Pancreas (tissue), 10 donors: ENCODE data around the gene IPO13. TPM values are rescaled to one million over a fixed set of nuclear protein-coding genes. Genes with fewer than 3 reads are reported as not detected.
A peak's percentile ranks its signal among the peaks of the same experiment; 100 is the strongest.

Experiments used
- ATAC-seq, 4 donors: fragments of 200-7000 bp; cut with Tn5 transposase; one replicate each; pipeline versions ENCODE4 v1.8.0 to v1.9.1; 2020; ENCODE audit warnings: mild to moderate bottlenecking in 4 of 4, moderate library complexity in 4 of 4
- DNase-seq, 6 donors: peaks; one replicate each; pipeline ENCODE4 v3.0.0-alpha.2; 2020
- FAIRE-seq: peaks from 2 replicates; lab custom pipeline; 2012; peaks lifted over from hg19 to GRCh38; lab: Jason Lieb, UNC
- H3K27ac ChIP-seq, 4 donors: fragments of 200-600 bp; sonication (generic); 1 replicate in 3 of 4; 2 replicates in 1 of 4; pipeline versions ENCODE4 v1.5.0 to v1.8.0; 2020
- H3K27me3 ChIP-seq, 4 donors: fragments of 200-600 bp; one replicate each; pipeline ENCODE4 v1.8.0; 2021
- H3K36me3 ChIP-seq, 3 donors: fragments of 200-600 bp; sonication (generic) in 1 of 3; one replicate each; pipeline versions ENCODE4 v1.5.0 to v1.8.0; 2020 to 2021
- H3K4me1 ChIP-seq, 3 donors: fragments of 200-600 bp; one replicate each; pipeline ENCODE4 v1.8.0; 2021
- H3K4me3 ChIP-seq, 4 donors: fragments of 200-600 bp; sonication (generic) in 2 of 4; one replicate each; pipeline versions ENCODE4 v1.5.0 to v1.8.0; 2020 to 2021
- H3K9me3 ChIP-seq, 4 donors: fragments of 200-600 bp; one replicate each; pipeline ENCODE4 v1.8.0; 2021
- CTCF ChIP-seq, 4 donors: fragments of 200-600 bp; sonication (generic) in 3 of 4; IDR thresholded peaks; one replicate each; pipeline versions ENCODE4 v1.5.0 to v1.8.0; 2021; ENCODE audit warnings: antibody characterized with exemption in 4 of 4
- WGBS, 2 donors: extraction: QIAGEN DNeasy Blood & Tissue Kit; methylation state at CpG; one replicate each; pipeline ENCODE4 v1.1.7; 2013; 5-methylcytosine and 5-hydroxymethylcytosine counted together
- intact Hi-C, 3 donors: fragments of 100-400 bp; cut with DNase I; formaldehyde crosslinking; loops; one replicate each; pipeline versions ENCODE4 v1.11.1 to v1.14.2; 2022
- polyA plus RNA-seq, 2 donors: library from polyadenylated mRNA; stranded (reverse); fragments of 200-250 nt; gene quantifications; one replicate each; pipeline ENCODE4 v1.2.3, GENCODE V29; 2013
- total RNA-seq, 6 donors: library from RNA; stranded (reverse); fragmentation: NEBNext Ultra II Directional in 4 of 6; extraction: Animal tissue kit (Norgen Biotek cat#: 25700) in 4 of 6; gene quantifications; one replicate each; pipeline versions ENCODE4 v1.2.1 to v1.2.4, GENCODE V29; 2021 to 2023
- donor health status: healthy with polysubstance abuse.
- donor health status: DM: no; HTN: no; CAD: no; lungs with moderate emphysema.
- donor health status: DM: no; HTN: no; CAD: no.
- donor health status: control.
- donor health status: control.
- donor health status: Bipolar disorder and iron deficiency.
- donor health status: DM: yes; HTN: yes; CAD: no.
- donor health status: DM: no; HTN: no; CAD: no.
- donor health status: DM: no; HTN: no; CAD: no.
- donor health status: DM: yes; HTN: yes; CAD: no.

Gene IPO13
- total and polyA plus RNA-seq, 8 donors: 6.7 to 24.3 (median 10.6) TPM

GRCh38 chr1:43952731-43953346 is 6.1 kb downstream of the IPO13 start:
- Histone ChIP-seq H3K27me3 (no peaks in the 10 kb centered on the region), H3K4me3 (no peak overlapping the region), H3K4me1 (peaks cover 3 to 8% (median 4%) of the 10 kb centered on the region in 3 donors), H3K9me3 (no peaks in the 10 kb centered on the region), H3K27ac (no peak overlapping the region), H3K36me3 (peaks cover 0 to 6% (median 0%) of the 10 kb centered on the region in 3 donors)
- intact Hi-C loops: no loop called here
- WGBS, 2 donors: 75 to 79% methylated on average over 8 of the region's 8 CpGs
- DNase-seq (peak in 1 of 6 donors; percentile 32), FAIRE-seq (no peak), ATAC-seq (peak in 2 of 4 donors; percentile 55 to 62)
- no peak for TF ChIP-seq CTCF (IDR thresholded peaks at IDR 0.05)

GRCh38 chr1:43953361-43953760 is 6.6 kb downstream of the IPO13 start:
- TF ChIP-seq CTCF (IDR thresholded peaks at IDR 0.05): no peak
- H3K27me3 ChIP-seq: no peaks in the 10 kb centered on the region
- 71 to 78% methylated on average over 3 of the region's 3 CpGs for WGBS, 2 donors
- ATAC-seq: no peak
- H3K9me3 ChIP-seq: no peaks in the 10 kb centered on the region
- DNase-seq: no peak
- H3K4me3 ChIP-seq: no peak overlapping the region
- H3K27ac ChIP-seq: no peak overlapping the region
- peaks cover 0 to 11% (median 0%) of the 10 kb centered on the region in 3 donors for H3K36me3 ChIP-seq
- no peak for FAIRE-seq
- intact Hi-C loops: no loop called here
- H3K4me1 ChIP-seq: peaks cover 0 to 3% (median 1%) of the 10 kb centered on the region in 3 donors

- FAIRE-seq (no peak), DNase-seq (no peak), ATAC-seq (no peak)
- H3K36me3 ChIP-seq: peaks cover 0 to 17% (median 0%) of the 10 kb centered on the region in 3 donors
- no peak for TF ChIP-seq CTCF (IDR thresholded peaks at IDR 0.05)
- no peak overlapping the region for H3K4me3 ChIP-seq
- H3K27ac ChIP-seq: no peak overlapping the region
- intact Hi-C loops: no loop called here
- H3K4me1 ChIP-seq: no peaks in the 10 kb centered on the region
- 84 to 89% methylated on average over 5 of the region's 5 CpGs for WGBS, 2 donors
- no peaks in the 10 kb centered on the region for H3K27me3 ChIP-seq
- H3K9me3 ChIP-seq: no peaks in the 10 kb centered on the region
Observed at GRCh38 chr1:43954036-43954435, 7.3 kb downstream of the IPO13 start.

- no peak overlapping the region for H3K4me3 ChIP-seq
- peaks cover 0 to 17% (median 0%) of the 10 kb centered on the region in 3 donors for H3K36me3 ChIP-seq
- DNase-seq (no peak), FAIRE-seq (no peak), ATAC-seq (no peak)
- no peak overlapping the region for H3K27ac ChIP-seq
- 95 to 96% methylated on average over 8 of the region's 8 CpGs for WGBS, 2 donors
- no peaks in the 10 kb centered on the region for H3K4me1 ChIP-seq
- TF ChIP-seq CTCF (IDR thresholded peaks at IDR 0.05): no peak
- no peaks in the 10 kb centered on the region for H3K27me3 ChIP-seq
- intact Hi-C loops: no loop called here
- H3K9me3 ChIP-seq: no peaks in the 10 kb centered on the region
Observed at GRCh38 chr1:43956234-43956633, 9.5 kb downstream of the IPO13 start.

GRCh38 chr1:43957407-43958040 is 10.8 kb downstream of the IPO13 start:
- intact Hi-C loops: no loop called here
- ATAC-seq: no peak
- DNase-seq: no peak
- Histone ChIP-seq H3K27ac (no peak overlapping the region), H3K27me3 (no peaks in the 10 kb centered on the region), H3K4me1 (no peaks in the 10 kb centered on the region), H3K9me3 (no peaks in the 10 kb centered on the region), H3K4me3 (no peak overlapping the region), H3K36me3 (peaks cover 0 to 17% (median 0%) of the 10 kb centered on the region in 3 donors)
- no peak for TF ChIP-seq CTCF (IDR thresholded peaks at IDR 0.05)
- WGBS, 2 donors: 86 to 90% methylated on average over 7 of the region's 7 CpGs
- no peak for FAIRE-seq
